NCI-H2107 treated with DMSO at 0.1 percent for 48 hours (cell line): ENCODE data around the gene GRIP1.
"Not testable (repeated sequence)": the region's sequence is repeated elsewhere in the genome, so short reads cannot be mapped to it uniquely, and the experiment has no call there.

ENCODE experiments used
- DNase-seq: peaks from one replicate; lab custom pipeline; 2025; ENCODE audit not compliant: unreplicated experiment; lab: John Stamatoyannopoulos, UW

Gene GRIP1

DNA sequence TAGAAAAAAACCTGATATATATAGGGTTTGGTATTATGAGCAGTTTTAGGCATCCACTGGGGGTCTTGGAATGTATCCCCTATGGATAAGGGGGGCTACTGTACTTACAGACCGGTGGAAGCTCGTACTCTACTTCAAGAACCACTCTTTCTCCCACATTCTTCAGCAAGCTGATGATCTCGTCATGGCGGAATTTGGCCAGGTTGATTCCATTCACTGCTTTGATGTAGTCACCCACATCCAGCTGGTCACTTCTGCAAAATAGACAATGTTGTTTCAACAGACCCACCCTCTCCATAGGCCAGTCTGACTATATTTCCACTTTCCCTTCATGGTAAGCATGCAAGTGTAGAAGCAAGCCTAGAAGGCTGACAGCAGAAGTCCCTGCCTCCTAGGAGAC lies 139.9 kb downstream of the GRIP1 start:
- DNase-seq, result no peak

DNA sequence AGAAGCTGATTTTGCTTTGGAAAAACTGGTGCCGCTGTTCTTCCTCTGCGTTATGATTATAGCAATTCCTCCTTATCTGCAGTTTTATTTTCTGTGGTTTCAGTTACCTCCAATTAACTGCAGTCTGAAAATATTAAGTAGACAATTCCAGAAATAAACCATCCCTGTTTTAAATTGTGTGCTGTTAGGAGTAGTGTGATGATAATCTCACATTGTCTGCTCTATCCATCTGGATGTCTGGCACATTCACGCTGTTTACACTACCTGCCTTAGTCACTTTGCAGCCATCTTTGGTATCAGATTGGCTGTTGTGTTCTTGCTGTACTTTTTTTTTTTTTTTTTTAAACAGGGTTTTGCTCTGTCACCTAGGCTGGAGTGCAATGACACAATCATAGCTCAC lies 141.0 kb downstream of the GRIP1 start:
- DNase-seq, result no peak

DNA sequence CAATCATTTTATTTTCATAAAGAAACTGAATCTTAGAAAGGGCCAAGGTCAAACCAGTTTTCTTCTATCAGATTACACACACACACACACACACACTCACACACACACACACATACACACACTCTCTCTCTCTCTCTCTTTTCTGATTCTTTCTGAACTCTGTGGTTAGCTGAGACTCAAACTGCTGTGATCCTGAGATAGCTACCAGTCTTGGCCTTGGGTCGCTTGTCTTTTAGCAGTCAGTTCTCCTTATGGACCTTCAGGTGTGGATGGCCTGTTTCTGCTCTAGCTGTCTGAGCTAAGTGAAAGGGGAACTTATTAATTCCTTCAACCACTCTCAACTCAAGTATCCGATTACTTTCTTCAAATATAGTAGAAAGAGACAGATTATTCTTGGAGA lies 145.1 kb downstream of the GRIP1 start:
- DNase-seq, result no peak

DNA sequence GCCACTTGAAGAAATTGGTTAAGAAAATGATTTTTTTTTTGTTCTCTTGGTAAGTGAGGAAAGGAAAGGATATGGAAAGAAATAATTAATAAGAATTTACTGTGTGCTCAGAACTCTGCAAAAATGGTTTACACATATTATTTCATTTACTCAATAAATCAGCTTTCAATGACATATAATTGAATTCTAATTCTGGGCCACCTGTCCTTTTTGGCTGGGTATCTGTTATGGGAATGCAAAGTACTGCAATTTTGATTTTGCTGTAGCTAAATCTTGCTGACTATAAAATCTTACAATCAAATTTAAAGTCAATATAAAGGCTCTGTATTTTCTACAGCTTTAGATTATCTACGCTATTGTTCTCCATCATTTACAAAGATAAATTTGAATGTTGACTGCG lies 147.1 kb downstream of the GRIP1 start:
- no peak for DNase-seq

DNA sequence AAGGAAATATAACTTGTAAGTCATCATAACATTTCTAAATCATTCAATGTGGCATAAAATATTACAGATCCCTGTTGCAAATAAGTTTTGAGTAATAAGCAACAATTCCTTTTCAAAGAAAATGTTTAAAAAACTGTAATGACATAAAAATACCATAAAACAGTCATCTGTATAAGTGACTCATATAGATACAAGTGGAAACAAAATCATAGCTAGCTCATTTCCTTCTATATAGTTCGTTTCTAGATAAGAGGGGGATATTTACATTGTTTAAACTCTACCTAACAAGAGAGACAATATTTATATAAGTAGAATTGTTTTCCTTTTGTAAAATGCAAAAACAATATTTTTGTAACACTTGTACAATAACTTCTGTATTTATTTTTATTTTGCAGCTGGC lies 148.9 kb downstream of the GRIP1 start:
- no peak for DNase-seq

DNA sequence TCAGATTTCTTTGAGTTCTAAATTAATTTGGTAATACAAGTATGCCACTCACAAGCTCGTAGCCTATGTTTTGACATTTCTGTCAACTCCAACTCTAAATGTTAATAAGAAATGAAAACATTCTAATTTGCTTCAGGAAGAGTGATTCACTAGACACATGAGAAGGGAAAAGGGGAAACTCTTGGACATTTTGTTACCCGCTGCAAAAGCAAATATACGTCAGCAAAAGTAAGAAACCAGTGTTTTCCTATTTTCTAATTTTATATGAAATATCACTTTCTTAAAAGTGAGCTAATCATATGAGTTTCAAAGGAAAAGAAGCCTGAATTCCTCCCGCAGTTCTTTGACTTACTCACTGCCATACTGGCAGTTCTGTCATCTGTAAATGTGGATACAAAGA lies 162.3 kb downstream of the GRIP1 start:
- no peak for DNase-seq

DNA sequence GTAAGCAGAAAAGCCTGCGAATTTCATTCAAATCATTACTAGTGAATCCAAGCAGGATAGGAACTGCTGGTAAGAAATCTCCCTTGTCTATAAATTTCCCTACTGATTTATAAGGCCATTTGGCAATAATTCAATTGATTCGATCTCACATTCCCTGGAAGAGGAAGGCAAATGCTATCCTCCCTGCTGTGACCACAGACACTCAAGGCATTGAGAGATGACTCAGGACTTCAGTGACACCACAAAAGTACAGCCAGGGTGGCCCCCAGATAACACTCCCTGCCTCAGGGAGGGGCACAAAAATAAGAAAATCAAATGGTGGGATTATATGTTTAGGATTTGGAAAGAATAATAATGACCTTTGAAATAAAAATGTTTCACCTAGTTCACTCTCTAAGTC lies 162.7 kb downstream of the GRIP1 start:
- no peak for DNase-seq

DNA sequence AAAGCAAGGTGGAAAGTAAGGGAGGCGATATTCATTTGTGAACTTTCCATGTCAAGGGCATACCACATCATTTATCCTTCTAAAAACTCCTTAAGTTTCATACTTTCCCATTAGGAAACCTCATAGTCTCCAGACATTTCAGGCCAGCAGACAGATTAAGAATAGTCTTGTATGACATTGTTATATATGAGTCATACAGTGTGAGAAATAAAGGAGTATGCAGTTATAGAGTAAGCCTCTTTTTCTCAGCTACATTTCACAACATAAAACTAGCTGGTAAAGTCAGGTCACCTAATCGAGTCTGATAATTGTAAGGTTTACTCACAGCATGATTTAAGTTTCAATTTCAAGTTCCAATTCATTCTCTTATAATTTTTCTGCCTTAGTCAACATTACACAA lies 164.3 kb downstream of the GRIP1 start:
- DNase-seq, result no peak

DNA sequence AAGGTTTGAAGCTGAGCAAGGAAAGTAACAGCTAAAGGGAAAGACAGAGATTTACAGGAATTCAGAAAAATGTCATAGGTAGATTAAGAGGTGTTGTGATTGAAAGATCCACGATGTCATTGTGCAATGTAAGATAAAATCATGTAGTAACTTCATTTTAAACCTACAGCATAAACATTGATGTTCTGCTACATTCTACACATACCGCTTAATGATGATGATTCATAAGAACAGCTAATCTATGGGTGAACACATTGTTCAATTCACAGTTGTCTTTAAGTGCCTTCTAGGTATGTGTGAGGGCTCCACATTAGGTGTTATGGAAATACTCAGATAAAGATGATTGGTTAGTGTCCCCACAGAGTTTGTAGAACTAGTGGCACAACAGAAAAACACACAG lies 170.9 kb downstream of the GRIP1 start:
- no peak for DNase-seq

DNA sequence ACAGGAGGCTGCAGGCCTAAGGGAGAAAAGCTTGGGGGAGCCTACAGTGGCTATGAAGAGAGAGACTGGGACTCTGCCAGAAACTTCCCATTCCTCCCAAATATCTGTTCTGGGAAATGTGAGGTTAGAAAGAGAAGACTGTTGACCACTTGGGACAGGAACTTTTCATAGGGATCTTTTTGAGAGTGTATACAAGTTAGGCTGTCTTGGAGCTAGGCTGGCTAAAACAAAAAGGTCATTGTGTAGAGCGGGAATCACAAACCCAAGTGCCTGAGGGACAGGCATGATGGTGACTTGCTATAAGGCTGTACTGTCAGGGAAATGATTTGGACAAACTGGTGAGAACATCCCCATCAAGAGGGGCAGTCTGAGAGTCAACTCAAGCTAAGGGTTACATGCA lies 175.1 kb downstream of the GRIP1 start:
- no peak for DNase-seq

DNA sequence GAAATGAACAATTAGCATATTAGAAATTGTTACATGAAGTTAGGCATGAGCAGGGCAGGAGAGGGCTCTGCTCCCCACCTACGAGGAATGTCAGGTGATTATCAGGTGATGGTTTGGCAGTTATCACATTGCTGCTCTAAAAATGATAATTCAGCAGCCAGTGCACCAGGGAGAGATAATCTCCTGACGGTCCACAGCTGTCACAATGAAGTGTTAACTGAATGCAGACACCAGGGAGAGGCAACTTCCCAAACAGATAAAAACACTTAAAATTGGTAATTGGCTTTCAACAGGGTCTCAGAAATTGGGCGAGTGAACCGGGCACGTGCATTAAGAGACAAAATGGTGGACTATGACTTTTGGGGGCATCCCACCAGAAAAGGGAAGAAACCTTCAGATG lies 176.0 kb downstream of the GRIP1 start:
- DNase-seq, result no peak

DNA sequence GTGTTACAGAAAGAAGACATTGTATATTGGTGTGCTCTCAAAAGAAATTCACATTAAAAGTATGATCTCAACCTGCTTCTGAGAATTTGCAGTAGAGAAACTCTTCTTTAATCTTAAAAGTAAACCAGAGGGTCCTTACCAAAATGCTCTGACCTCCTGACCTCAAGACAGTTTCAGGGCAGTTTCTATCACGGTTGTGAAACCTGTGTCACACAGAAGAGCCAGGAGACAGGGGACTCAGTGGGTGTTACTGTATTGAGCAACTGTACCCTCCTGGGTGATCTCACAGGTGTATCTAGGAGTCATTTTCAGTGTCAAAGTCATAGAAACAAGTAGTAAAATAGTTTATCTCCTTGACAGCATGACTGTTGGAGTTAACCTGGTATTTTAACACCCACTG lies 178.0 kb downstream of the GRIP1 start:
- no peak for DNase-seq

DNA sequence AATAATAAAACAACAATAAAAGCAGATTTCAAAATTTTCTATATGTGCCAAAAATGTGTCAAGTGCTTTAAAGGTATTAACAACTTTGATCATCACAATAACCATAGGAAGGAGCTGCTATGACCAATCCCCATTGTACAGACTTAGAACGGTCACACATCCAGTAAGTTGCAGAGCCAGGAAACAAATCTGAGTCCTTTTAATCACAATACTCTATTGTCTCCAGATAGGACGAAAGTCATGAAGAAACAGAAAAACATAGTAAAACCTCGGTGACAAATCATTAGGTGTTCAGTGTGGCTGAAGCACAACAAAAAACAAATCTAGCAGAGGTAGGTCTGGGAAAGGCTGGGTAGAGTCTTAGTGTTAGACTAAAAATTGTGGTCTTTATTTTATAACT lies 178.8 kb downstream of the GRIP1 start:
- DNase-seq, result no peak

DNA sequence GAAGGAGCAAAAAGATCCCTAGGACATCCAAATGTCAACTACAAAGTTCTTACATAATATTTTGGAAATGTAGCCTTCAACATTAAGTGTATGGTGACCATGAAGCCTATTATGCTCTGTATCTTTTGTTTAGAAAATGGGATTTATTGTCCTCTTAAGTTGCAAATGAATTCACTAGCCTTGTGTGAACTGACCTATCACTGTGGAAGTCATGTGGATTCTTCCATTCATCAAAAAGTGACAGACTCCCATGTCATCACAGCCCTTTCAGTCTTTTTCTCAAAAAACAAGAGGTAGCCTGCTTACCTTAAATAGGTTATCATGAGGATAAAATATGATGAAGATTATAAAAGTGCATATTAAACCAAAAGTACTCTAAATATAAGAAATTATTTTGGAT lies 179.9 kb downstream of the GRIP1 start:
- no peak for DNase-seq

DNA sequence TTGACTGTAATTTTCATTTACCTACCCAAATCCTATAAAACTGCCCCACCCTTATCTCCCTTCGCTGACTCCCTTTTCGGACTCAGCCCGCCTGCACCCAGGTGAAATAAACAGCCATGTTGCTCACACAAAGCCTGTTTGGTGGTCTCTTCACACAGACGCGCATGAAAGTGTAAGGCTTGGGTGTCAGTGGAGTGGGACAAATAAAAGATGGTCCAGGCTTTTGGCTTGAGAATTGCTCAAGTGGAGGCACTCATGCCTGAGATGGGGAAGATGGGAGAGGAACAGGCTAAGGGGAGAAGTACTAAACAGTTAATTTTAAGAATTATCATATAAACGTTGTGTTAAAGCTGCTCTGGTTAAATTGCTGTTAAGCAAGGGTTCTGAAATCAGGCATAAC lies 180.8 kb downstream of the GRIP1 start:
- not testable (repeated sequence) for DNase-seq

DNA sequence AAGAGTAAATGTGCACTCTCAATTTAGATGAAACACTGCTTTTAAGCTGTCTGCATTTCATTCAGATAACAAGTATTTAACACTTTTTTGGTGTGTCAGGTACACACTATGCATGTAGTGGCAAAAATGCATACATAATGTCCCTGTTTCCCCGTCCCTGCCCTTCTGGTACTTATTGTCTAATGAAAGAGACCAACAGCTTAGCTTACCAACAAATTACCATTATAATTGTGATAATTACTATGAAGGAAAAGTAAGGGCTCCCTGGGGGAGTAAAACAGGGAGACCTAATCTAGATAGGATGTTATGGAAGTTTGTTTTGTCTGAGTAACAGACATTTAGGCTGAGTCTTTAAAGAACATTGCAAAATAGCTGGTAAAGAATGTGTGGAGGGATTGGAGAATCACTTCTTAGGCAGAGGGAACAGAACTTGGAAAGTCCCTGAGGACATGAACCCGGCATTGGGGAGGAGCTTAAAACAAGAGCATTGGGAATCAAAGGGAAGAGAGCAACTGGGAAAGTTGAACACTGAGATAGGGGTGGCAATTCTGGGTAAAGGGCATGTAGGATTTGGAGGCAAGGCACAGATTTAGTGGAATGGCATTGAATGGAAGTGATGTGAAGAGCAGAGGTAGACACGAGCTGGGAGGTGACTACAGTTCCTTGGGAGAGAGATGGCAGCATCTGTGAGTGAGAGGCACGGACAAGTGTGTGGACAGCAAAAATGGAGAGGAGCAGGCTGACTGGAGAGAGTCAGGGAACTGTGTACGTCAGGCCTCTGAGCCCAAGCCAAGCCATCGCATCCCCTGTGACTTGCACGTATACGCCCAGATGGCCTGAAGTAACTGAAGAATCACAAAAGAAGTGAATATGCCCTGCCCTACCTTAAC lies 181.6 kb downstream of the GRIP1 start:
- no peak for DNase-seq

DNA sequence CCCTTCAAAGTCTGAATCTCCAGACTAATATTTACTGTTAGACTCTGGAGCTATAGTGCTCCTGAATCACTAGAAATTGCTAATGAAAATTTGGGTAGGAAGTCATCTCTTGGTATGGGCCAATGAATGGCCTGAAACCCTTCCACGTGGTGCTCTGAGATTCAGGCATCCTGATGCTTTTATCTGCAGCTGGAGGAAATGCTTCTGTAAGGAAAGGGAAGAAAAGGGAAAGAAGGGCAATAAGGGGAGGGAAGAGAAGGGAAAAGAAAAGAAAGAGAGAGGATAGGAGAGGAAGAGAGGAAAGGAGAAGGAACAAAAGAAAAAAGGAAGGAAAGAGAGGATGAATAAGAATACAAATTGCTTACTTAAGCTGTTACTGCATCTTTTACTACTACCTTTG lies 182.3 kb downstream of the GRIP1 start:
- DNase-seq, result no peak

DNA sequence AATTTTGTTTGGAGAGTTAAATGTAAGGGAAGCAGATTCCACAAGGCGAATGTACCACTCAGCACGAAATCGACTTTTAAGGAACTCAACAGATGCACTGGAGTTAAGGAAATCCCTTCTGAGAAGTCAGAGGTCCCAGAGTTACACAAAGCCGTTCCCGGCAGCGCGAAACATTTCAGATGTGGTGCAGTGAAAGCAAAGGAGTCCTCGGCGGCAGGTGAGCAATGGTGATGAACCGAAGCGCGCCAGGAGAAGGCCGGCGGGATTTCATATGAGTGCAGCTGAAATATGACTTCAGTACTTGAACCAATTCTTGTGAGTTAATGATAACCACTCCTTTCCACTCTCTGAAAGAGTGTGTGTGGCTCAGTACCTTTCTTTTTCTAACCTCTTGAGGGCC lies 183.2 kb downstream of the GRIP1 start:
- DNase-seq, result no peak

DNA sequence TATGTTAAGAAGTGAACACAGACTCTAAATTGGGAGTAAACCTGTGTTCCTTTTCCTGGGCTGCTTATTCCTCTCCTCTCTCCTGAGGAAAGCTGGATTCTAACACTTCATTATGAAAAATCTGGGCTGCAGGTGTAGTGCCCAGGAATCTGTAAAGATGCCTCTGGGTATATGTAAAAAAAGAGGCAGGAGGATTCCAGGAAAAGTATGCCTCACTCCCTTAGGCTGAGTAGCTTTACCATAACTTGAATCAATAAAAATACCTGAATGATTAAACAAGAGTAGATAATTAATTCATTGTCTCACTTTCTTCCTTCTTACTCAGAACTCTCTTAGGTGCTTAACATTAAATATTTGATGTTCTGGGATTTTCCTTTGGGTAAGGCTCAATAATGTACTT lies 185.1 kb downstream of the GRIP1 start:
- DNase-seq, result no peak

DNA sequence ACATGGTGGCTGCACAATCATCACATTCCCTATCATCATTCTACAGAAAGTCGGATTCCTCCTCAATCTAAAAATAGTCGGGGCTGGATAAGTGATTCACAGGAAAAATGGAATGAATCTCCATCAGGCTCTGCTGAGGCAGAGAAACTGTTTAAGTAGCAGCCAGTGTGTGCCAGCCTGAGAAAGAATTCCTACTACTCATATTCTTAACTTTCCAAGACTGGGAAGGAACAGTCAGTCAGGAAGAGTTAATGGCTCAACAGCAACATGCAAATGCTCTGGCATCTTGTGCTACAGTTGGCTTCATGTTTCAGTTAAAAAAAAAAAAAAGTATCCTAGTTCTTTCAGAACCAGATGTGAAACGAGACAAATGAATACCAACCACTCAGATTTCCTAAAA lies 187.0 kb downstream of the GRIP1 start:
- DNase-seq, result no peak

DNA sequence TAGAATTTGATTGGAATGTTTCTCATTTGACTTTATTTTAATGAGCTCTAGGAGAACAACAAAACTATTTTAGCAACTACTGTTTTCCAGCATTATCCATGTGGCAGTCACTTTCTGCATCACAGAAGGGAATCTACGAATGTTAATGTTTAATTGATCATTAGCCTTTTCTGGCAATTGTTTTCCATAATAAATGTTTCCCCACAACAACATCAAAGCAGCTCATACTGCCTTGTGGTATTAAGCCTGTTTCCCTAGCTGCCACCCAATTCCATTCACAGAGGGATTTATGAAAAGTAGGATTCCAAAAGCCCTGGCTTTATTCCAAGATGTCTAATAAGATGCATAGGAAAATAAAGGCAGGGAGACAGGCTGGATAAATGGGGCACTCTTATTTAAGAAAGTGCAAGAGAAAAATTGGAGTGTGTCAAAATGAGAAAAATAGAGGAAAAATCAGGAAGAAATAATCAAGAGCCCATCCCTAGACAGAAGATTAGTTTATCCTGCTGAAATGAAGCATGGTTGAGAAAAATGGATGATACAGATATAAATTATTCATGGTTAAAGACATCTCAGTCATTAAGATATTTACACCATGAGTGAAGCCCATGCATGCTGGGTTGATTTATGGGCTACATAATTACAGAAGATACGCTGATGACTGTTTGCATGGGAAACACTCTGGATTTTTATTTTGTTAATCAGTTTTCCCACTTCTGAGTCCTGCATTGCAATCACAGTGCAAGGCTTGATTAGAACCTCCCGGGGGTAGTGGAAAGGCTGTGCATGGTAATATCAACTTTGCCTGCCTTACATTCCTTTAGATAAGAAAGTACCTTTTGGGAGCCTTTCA lies 196.3 kb downstream of the GRIP1 start:
- no peak for DNase-seq

DNA sequence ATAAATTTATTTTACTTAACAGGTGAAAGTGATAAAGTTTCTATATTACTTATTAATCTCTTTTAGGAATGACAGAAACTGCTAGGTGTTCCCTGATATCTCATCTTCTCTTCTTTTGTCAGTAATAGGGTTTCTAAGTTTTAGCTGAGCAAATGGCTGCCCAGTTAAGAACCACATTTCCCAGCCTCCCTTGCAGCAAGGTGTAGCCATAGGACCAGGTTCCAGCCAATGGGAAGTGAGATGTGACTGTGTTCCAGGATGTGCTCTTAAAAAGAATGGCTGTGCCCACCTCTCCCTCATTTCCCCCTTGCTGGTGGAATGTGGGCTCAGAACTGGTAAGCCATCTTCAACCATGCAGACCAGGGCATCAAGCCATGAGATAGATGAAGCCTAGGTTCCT lies 210.9 kb downstream of the GRIP1 start:
- no peak for DNase-seq
